SK-N-SH (cell line): ENCODE measurements around the gene UBE2G2.

Experiments used
- EZH2phosphoT487 ChIP-seq: fragments of 200-600 bp; sonication (generic); IDR thresholded peaks from 2 replicates; pipeline ENCODE4 v1.6.1; 2017; ENCODE audit warnings: low read depth, mixed run types, mild to moderate bottlenecking, antibody characterized with exemption, moderate library complexity, borderline replicate concordance
- FOXM1 ChIP-seq: IDR thresholded peaks from 2 replicates; pipeline ENCODE4 v1.4.0; 2012; ENCODE audit warnings: low read depth, mild to moderate bottlenecking
- SIN3A ChIP-seq: IDR thresholded peaks from 2 replicates; pipeline ENCODE4 v1.6.1; 2012; ENCODE audit warnings: low read depth, mild to moderate bottlenecking, low read length, moderate library complexity, borderline replicate concordance
- TF ChIP-seq, protein P1 (sequence below): fragments of 150-350 bp; IDR thresholded peaks from 2 replicates; pipeline ENCODE4 v1.6.1; 2017; ENCODE audit warnings: antibody characterized with exemption, low read length, low read depth, borderline replicate concordance
- TF ChIP-seq, protein P2 (sequence below): fragments of 200-600 bp; sonication (generic); IDR thresholded peaks from 2 replicates; pipeline ENCODE4 v1.6.1; 2017; ENCODE audit warnings: antibody characterized with exemption, mild to moderate bottlenecking, moderate library complexity

DNA sequence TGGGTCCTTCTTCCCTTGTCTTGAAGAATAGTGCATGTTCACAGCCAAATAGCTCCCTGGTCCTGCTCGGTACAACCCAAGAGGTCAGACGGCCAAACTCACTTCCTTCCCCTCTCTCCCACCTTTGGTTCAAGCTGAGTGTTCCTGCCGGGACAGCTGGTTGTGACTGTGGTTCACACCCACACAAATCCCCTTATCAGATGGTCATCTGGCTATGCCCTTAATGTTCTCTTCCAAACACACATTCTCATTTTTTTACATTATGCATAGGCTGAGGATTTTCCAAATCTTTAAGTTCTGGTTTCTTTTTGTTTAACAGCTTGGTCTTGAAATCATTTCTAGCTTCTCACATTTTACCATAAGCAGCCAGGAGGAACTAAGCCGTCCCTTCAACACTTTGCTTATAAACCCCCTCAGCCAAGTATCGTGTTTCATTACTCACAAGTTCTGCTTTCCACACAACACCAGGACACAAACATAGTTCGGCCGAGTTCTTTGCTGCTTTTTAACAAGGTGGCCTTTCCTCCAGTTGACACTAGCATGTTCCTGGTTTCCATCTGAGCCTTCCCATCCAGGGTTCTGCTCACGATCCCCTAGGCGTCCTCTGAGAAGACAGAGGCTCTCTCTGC is 70.6 kb downstream of the UBE2G2 start:
- TF ChIP-seq, protein P1, sequence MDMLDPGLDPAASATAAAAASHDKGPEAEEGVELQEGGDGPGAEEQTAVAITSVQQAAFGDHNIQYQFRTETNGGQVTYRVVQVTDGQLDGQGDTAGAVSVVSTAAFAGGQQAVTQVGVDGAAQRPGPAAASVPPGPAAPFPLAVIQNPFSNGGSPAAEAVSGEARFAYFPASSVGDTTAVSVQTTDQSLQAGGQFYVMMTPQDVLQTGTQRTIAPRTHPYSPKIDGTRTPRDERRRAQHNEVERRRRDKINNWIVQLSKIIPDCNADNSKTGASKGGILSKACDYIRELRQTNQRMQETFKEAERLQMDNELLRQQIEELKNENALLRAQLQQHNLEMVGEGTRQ: no peak
- TF ChIP-seq EZH2phosphoT487 (no peak), FOXM1 (no peak), SIN3A (no peak)
- TF ChIP-seq, protein P2, sequence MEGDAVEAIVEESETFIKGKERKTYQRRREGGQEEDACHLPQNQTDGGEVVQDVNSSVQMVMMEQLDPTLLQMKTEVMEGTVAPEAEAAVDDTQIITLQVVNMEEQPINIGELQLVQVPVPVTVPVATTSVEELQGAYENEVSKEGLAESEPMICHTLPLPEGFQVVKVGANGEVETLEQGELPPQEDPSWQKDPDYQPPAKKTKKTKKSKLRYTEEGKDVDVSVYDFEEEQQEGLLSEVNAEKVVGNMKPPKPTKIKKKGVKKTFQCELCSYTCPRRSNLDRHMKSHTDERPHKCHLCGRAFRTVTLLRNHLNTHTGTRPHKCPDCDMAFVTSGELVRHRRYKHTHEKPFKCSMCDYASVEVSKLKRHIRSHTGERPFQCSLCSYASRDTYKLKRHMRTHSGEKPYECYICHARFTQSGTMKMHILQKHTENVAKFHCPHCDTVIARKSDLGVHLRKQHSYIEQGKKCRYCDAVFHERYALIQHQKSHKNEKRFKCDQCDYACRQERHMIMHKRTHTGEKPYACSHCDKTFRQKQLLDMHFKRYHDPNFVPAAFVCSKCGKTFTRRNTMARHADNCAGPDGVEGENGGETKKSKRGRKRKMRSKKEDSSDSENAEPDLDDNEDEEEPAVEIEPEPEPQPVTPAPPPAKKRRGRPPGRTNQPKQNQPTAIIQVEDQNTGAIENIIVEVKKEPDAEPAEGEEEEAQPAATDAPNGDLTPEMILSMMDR: no peak
